Measurements from ENCODE around the gene MAP7D1. TPM values are rescaled to one million over a fixed set of nuclear protein-coding genes. Genes with fewer than 3 reads are reported as not detected.

Gene MAP7D1
- total RNA-seq, 2 donors from 2014 or later: 119 to 120 TPM

DNA sequence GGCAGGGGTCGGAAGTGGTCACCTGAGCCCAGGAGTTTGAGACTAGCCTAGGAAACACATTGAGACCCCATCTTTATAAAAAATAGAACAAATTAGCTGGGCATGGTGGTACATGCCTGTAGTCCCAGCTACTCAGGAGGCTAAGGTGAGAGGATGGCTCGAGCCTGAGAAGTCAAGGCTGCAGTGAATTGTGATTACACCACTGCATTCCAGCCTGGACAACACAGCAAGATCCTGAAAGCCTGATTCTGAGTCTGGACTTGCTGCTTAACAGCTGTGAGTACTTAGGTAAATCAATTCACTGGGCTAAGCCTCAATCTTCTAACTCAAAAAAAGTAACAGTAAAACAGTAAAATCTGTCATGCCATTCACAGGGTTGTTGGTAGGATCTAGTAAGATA is 11.5 kb upstream of the MAP7D1 start:
- Mint-ChIP-seq H3K27ac (no peak overlapping the region), H3K36me3 (ENCODE audit: low read depth) (peaks cover 38% of the 10 kb centered on the region), H3K4me1 (no peaks in the 10 kb centered on the region), H3K4me3 (no peak overlapping the region), H3K27me3 (ENCODE audit: insufficient read depth) (no peaks in the 10 kb centered on the region), H3K9me3 (peaks cover 2% of the 10 kb centered on the region)
- DNase-seq: no peak
- Histone ChIP-seq H3K27me3 (ENCODE audit: control insufficient read depth, insufficient read depth, low read length, poor library complexity, severe bottlenecking) (no peaks in the 10 kb centered on the region), H3K4me3 (ENCODE audit: low read length) (no peak overlapping the region), H3K4me1 (ENCODE audit: control insufficient read depth, insufficient read depth, low read length) (no peaks in the 10 kb centered on the region), H3K36me3 (ENCODE audit: control insufficient read depth, insufficient read depth, low read length) (peaks cover 15% of the 10 kb centered on the region), H3K27ac (ENCODE audit: low read depth, low read length) (no peak overlapping the region), H3K9ac (ENCODE audit: extremely low read depth, low read length, poor library complexity, severe bottlenecking) (no peak overlapping the region), H3K9me3 (ENCODE audit: control insufficient read depth, low read length) (peaks cover 8% of the 10 kb centered on the region)
- WGBS, 2 experiments (ENCODE audit: insufficient coverage in 1 of 2, insufficient read length in 1 of 2): 90 to 93% methylated on average over 2 of the region's 2 CpGs
- TF ChIP-seq CTCF (conservative IDR thresholded peaks at IDR 0.05): no peak

DNA sequence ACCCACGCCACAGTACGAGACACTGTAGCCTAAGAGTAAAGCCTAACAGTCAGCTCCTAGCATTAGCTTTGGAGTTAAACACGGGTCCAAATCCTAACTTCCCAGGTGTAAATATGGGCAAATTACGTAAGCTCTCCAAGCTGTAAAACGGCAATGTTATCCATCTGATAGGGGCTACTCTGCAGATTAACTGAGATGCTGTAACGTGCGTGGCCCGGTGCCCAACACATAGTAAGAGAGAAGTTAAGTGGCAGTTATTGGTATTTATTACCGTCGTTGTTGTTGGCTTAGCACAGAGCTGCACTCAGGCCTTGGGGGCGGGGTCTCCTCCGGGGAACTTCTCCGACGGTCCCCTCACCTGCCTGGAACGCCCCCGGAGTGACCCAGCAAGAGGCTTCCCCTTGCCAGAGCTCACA is 7.1 kb upstream of the MAP7D1 start:
- Mint-ChIP-seq H3K36me3 (ENCODE audit: low read depth) (peaks cover 20% of the 10 kb centered on the region), H3K4me1 (peaks cover 11% of the 10 kb centered on the region), H3K27ac (peak overlapping the region; percentile 97), H3K9me3 (peaks cover 2% of the 10 kb centered on the region), H3K4me3 (peak overlapping the region; percentile 91), H3K27me3 (ENCODE audit: insufficient read depth) (peaks cover 14% of the 10 kb centered on the region)
- H3K4me3 ChIP-seq (ENCODE audit: low read length): peak overlapping the region; percentile 91
- no peaks in the 10 kb centered on the region for H3K27me3 ChIP-seq (ENCODE audit: control insufficient read depth, insufficient read depth, low read length, poor library complexity, severe bottlenecking)
- peak overlapping the region; percentile 80 for H3K9ac ChIP-seq (ENCODE audit: extremely low read depth, low read length, poor library complexity, severe bottlenecking)
- peaks cover under 1% of the 10 kb centered on the region for H3K9me3 ChIP-seq (ENCODE audit: control insufficient read depth, low read length)
- peak overlapping the region; percentile 69 for H3K27ac ChIP-seq (ENCODE audit: low read depth, low read length)
- 13 to 16% methylated on average over 13 to 16 of the region's 16 CpGs for WGBS, 2 experiments (ENCODE audit: insufficient coverage in 1 of 2, insufficient read length in 1 of 2)
- H3K4me1 ChIP-seq (ENCODE audit: control insufficient read depth, insufficient read depth, low read length): no peaks in the 10 kb centered on the region
- TF ChIP-seq CTCF (conservative IDR thresholded peaks at IDR 0.05): no peak
- peaks cover 5% of the 10 kb centered on the region for H3K36me3 ChIP-seq (ENCODE audit: control insufficient read depth, insufficient read depth, low read length)
- no peak for DNase-seq

- peak within 1 kb of the TSS; percentile 91 for H3K4me3 Mint-ChIP-seq
Observed at GRCh38 chr1:36149237-36149972, 6.6 kb upstream of the MAP7D1 start, which contains the start of gene TRAPPC3. TSS of gene TRAPPC3 (minus strand) at chr1:36149486. CDS start at chr1:36149378, 108 bp downstream.

More at GRCh38 chr1:36149237-36149972, 6.6 kb upstream of the MAP7D1 start, which contains the start of gene TRAPPC3:
- Histone ChIP-seq H3K27me3 (ENCODE audit: control insufficient read depth, insufficient read depth, low read length, poor library complexity, severe bottlenecking) (no peaks in the 10 kb centered on the region), H3K9me3 (ENCODE audit: control insufficient read depth, low read length) (no peaks in the 10 kb centered on the region), H3K27ac (ENCODE audit: low read depth, low read length) (peak within 1 kb of the TSS; percentile 97), H3K9ac (ENCODE audit: extremely low read depth, low read length, poor library complexity, severe bottlenecking) (peak within 1 kb of the TSS; percentile 80), H3K36me3 (ENCODE audit: control insufficient read depth, insufficient read depth, low read length) (peaks cover 5% of the 10 kb centered on the region), H3K4me3 (ENCODE audit: low read length) (peak within 1 kb of the TSS; percentile 91), H3K4me1 (ENCODE audit: control insufficient read depth, insufficient read depth, low read length) (no peaks in the 10 kb centered on the region)
- Mint-ChIP-seq H3K27me3 (ENCODE audit: insufficient read depth) (peaks cover 19% of the 10 kb centered on the region), H3K36me3 (ENCODE audit: low read depth) (peaks cover 19% of the 10 kb centered on the region), H3K4me1 (peaks cover 15% of the 10 kb centered on the region), H3K27ac (peak within 1 kb of the TSS; percentile 97), H3K9me3 (peaks cover 2% of the 10 kb centered on the region)
- peak; percentile 97 for TF ChIP-seq CTCF (conservative IDR thresholded peaks at IDR 0.05)
- peak; percentile 100 for DNase-seq
- WGBS, 2 experiments (ENCODE audit: insufficient coverage in 1 of 2, insufficient read length in 1 of 2): 2 to 3% methylated on average over 43 to 62 of the region's 62 CpGs

Data from endodermal cell (in vitro differentiated cells).